Panc1 (cell line): ENCODE data around the gene MYO16. TPM values are rescaled to one million over a fixed set of nuclear protein-coding genes. Genes with fewer than 3 reads are reported as not detected.
A peak's percentile ranks its signal among the peaks of the same experiment; 100 is the strongest.

Experiments used
- ATAC-seq: fragments of 200-7000 bp; cut with Tn5 transposase; 2 replicates; pipeline ENCODE4 v1.9.1; 2020; ENCODE audit warnings: mild to moderate bottlenecking, moderate library complexity
- BruUV-seq: library from RNA; stranded (reverse); fragments of 400-500 nt; replicated peaks from 2 replicates; lab custom pipeline; 2021; lab: Mats Ljungman, UMichigan
- CTCF ChIA-PET: fragments of 300-600 bp; sonication (Branson Sonifier 250); formaldehyde crosslinking; loops from one replicate; lab custom pipeline; 2022; ENCODE audit warnings: antibody characterized with exemption; lab: Charles Lee
- POLR2A ChIA-PET: fragments of 300-600 bp; sonication (Branson Sonifier 250); formaldehyde crosslinking; loops from one replicate; lab custom pipeline; 2022; ENCODE audit warnings: antibody characterized with exemption; lab: Charles Lee
- DNase-seq: peaks from one replicate; pipeline ENCODE4 v3.0.0-alpha.2; 2010; ENCODE audit warnings: low read depth, low spot score
- H3K27ac ChIP-seq: 2 replicates; pipeline ENCODE4 v1.5.1; 2011; ENCODE audit warnings: mild to moderate bottlenecking, low read length, inconsistent platforms
- H3K27me3 ChIP-seq: fragments of 200-500 bp; sonication (Bioruptor generic); 2 replicates; pipeline ENCODE4 v1.6.0; 2014; ENCODE audit warnings: low read length, inconsistent platforms; ENCODE audit not compliant: control insufficient read depth, insufficient read depth
- H3K36me3 ChIP-seq: fragments of 200-500 bp; sonication (Bioruptor generic); 2 replicates; pipeline ENCODE4 v1.5.1; 2014; ENCODE audit warnings: inconsistent platforms, mild to moderate bottlenecking, low read length, moderate library complexity; ENCODE audit not compliant: control insufficient read depth, insufficient read depth
- H3K4me1 ChIP-seq: 2 replicates; pipeline ENCODE4 v1.5.1; 2011; ENCODE audit warnings: inconsistent platforms, mild to moderate bottlenecking, low read length, moderate library complexity; ENCODE audit not compliant: control insufficient read depth, insufficient read depth
- H3K4me3 ChIP-seq, 2 experiments: 2 replicates each; pipeline ENCODE4 v1.5.1; 2011 to 2012; ENCODE audit warnings: low read depth in 2 of 2, low read length in 2 of 2, mild to moderate bottlenecking in 2 of 2, inconsistent platforms in 1 of 2, moderate library complexity in 1 of 2
- H3K9me3 ChIP-seq: fragments of 200-500 bp; sonication (Bioruptor generic); 2 replicates; pipeline ENCODE4 v1.5.1; 2014; ENCODE audit warnings: low read depth, mild to moderate bottlenecking, inconsistent platforms, low read length, moderate library complexity; ENCODE audit not compliant: control insufficient read depth, insufficient read depth
- CTCF ChIP-seq: fragments of 450-650 bp; IDR thresholded peaks from 2 replicates; pipeline ENCODE4 v1.5.1; 2017; ENCODE audit warnings: mild to moderate bottlenecking
- POLR2AphosphoS5 ChIP-seq: IDR thresholded peaks from 2 replicates; pipeline ENCODE4 v1.6.1; 2012; ENCODE audit warnings: mild to moderate bottlenecking, low read depth, low read length, moderate library complexity
- REST ChIP-seq, 2 experiments: IDR thresholded peaks; 2 replicates each; pipeline ENCODE4 v1.6.1; 2011 to 2012; ENCODE audit warnings: low read depth in 2 of 2, control low read depth in 1 of 2, low read length in 1 of 2, mild to moderate bottlenecking in 1 of 2, moderate library complexity in 1 of 2; ENCODE audit not compliant: insufficient read depth in 1 of 2
- SIN3A ChIP-seq: IDR thresholded peaks from 2 replicates; pipeline ENCODE4 v1.6.1; 2012; ENCODE audit warnings: low read depth, mild to moderate bottlenecking, low read length, moderate library complexity, borderline replicate concordance; ENCODE audit not compliant: insufficient read depth
- TCF7L2 ChIP-seq: IDR thresholded peaks from 2 replicates; pipeline ENCODE4 v1.6.1; 2011; ENCODE audit warnings: mild to moderate bottlenecking, low read depth, low read length, inconsistent platforms
- in situ Hi-C: cut with HindIII; loops from 2 replicates; pipeline ENCODE4 v1.10.0; 2016; ENCODE audit warnings: low sequenced_read_pairs, low pct_unique_long_range_greater_than_20kb
- intact Hi-C: fragments of 100-400 bp; cut with micrococcal nuclease; formaldehyde crosslinking; loops from one replicate; pipeline ENCODE4 v1.10.0; 2022; ENCODE audit not compliant: unreplicated experiment
- total RNA-seq: library from RNA; stranded (reverse); gene quantifications from one replicate; pipeline ENCODE4 v1.2.1, GENCODE V29; 2021; ENCODE audit not compliant: unreplicated experiment

Gene MYO16
- total RNA-seq, 1 experiment from 2014 or later = 0.08 TPM

DNA sequence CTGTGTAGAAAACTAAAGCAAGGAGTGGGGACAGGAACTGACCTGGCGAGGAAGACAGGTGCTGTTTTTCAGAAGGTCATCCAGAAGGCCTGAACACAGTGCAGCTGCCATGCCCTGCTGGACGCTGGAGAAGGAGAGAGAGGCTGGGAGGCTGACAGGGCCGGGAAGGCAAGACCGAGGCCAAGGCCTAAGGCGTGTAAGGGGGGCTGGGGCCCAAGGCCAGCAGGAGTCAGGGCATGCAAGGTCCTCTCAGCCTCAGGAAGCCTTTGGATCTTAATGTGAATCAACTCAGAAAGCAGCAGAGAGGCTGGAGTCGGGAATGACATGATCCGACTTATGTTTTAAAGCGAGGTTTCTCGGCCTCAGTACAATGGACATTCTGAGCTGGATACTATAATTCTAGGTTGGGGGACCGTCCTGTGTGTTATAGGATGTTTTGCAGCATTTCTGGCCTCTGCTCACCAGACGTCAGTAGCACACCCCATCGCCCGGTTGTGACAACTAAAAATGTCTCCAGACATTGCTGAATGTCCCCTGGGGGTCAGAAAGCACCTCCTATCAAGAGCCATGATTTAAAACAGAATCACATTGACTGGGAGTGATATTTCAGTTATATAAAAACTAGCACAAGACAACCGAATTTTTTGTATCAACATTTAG, 530.4 kb downstream of the MYO16 start:
- DNase-seq = no peak
- peak overlapping the region; percentile 79 for H3K27ac ChIP-seq
- no peak; the same call in 1 of the 2 replicates for ATAC-seq
- intact Hi-C loops (no loop called here), in situ Hi-C loops (no loop called here)
- H3K36me3 ChIP-seq = no peaks in the 10 kb centered on the region
- ChIA-PET CTCF (no interaction called here), POLR2A (no interaction called here)
- H3K9me3 ChIP-seq = no peaks in the 10 kb centered on the region
- peaks cover 30% of the 10 kb centered on the region for H3K4me1 ChIP-seq
- H3K27me3 ChIP-seq = no peaks in the 10 kb centered on the region
- BruUV-seq = no TSS peak
- TF ChIP-seq TCF7L2 (no peak), CTCF (no peak), POLR2AphosphoS5 (no peak)
- no peak overlapping the region for H3K4me3 ChIP-seq

- no peak for ATAC-seq
- H3K27ac ChIP-seq = peak overlapping the region; percentile 79
- BruUV-seq = no TSS peak
- CTCF ChIA-PET = no interaction called here
- in situ Hi-C loops (no loop called here), intact Hi-C loops (no loop called here)
- TF ChIP-seq CTCF (no peak), POLR2AphosphoS5 (no peak), SIN3A (no peak), TCF7L2 (no peak), REST (IDR thresholded peaks at IDR 0.05; ENCODE audit: insufficient read depth in 1 of 2, low read depth in 2 of 2, low read length in 1 of 2) (no peak)
- H3K4me1 ChIP-seq = peaks cover 24% of the 10 kb centered on the region
- DNase-seq = no peak
- no peaks in the 10 kb centered on the region for H3K36me3 ChIP-seq
- H3K4me3 ChIP-seq = no peak overlapping the region
- no peaks in the 10 kb centered on the region for H3K27me3 ChIP-seq
- H3K9me3 ChIP-seq = no peaks in the 10 kb centered on the region
- POLR2A ChIA-PET = no interaction called here
Observed at GRCh38 chr13:109160357-109160756, 530.9 kb downstream of the MYO16 start.
